ENCODE results near the gene FRRS1L.

Gene FRRS1L

GRCh38 chr9:109101810-109102209 is 65.2 kb downstream of the FRRS1L start:
- in situ Hi-C loops (cut with HindIII; ENCODE audit: low sequenced_read_pairs): no loop called here
- no peak overlapping the region for H3K4me3 ChIP-seq (ENCODE audit: low read depth, low read length)
- TF ChIP-seq, protein P1, sequence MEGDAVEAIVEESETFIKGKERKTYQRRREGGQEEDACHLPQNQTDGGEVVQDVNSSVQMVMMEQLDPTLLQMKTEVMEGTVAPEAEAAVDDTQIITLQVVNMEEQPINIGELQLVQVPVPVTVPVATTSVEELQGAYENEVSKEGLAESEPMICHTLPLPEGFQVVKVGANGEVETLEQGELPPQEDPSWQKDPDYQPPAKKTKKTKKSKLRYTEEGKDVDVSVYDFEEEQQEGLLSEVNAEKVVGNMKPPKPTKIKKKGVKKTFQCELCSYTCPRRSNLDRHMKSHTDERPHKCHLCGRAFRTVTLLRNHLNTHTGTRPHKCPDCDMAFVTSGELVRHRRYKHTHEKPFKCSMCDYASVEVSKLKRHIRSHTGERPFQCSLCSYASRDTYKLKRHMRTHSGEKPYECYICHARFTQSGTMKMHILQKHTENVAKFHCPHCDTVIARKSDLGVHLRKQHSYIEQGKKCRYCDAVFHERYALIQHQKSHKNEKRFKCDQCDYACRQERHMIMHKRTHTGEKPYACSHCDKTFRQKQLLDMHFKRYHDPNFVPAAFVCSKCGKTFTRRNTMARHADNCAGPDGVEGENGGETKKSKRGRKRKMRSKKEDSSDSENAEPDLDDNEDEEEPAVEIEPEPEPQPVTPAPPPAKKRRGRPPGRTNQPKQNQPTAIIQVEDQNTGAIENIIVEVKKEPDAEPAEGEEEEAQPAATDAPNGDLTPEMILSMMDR (IDR thresholded peaks at IDR 0.05; ENCODE audit: low read depth, low read length): no peak
- DNase-seq (ENCODE audit: low read depth, low spot score): peak; percentile 91

- no peak for DNase-seq (ENCODE audit: low read depth, low spot score)
- in situ Hi-C loops (cut with HindIII; ENCODE audit: low sequenced_read_pairs): no loop called here
- H3K4me3 ChIP-seq (ENCODE audit: low read depth, low read length): no peak overlapping the region
- TF ChIP-seq, protein P1 (IDR thresholded peaks at IDR 0.05; ENCODE audit: low read depth, low read length): no peak
These were observed 65.8 kb downstream of the FRRS1L start for GRCh38 chr9:109101202-109101595.

DNA sequence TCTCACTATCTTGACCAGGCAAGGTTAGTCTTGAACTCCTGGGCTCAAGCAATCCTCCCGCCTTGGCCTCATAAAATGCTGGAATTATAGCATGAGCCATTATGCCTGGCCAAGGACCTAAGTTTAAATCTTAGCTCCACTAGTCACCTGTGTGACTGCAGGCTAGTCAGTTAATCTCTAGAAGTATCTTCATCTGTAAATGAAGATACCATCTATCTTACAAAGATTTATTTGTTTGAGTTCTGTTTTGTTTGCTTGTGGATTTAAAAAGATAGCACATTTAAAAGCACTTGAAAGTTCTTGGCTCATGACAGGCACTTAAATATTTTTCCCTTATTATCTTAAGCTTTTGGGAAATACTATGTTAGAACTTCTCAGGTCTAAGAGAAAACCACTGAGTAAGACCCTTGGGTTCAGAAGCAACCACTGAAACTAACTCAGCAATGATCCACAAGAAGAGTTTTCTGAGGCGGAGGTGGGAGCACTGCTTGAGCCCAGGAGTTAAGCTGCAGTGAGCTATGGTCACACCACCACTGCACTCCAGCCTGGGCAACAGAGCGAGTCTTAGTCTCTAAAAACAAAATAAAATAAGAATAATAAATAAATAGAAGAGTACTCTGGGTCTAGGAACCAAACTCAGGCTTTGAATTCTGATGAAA is 66.4 kb downstream of the FRRS1L start:
- TF ChIP-seq, protein P1 (IDR thresholded peaks at IDR 0.05; ENCODE audit: low read depth, low read length): no peak
- in situ Hi-C loops (cut with HindIII; ENCODE audit: low sequenced_read_pairs): no loop called here
- no peak overlapping the region for H3K4me3 ChIP-seq (ENCODE audit: low read depth, low read length)
- DNase-seq (ENCODE audit: low read depth, low spot score): no peak

- DNase-seq (ENCODE audit: low read depth, low spot score): no peak
- no peak overlapping the region for H3K4me3 ChIP-seq (ENCODE audit: low read depth, low read length)
- in situ Hi-C loops (cut with HindIII; ENCODE audit: low sequenced_read_pairs): no loop called here
- TF ChIP-seq, protein P1 (IDR thresholded peaks at IDR 0.05; ENCODE audit: low read depth, low read length): no peak
These were observed 68.1 kb downstream of the FRRS1L start for GRCh38 chr9:109098960-109099308.

- in situ Hi-C loops (cut with HindIII; ENCODE audit: low sequenced_read_pairs): no loop called here
- TF ChIP-seq, protein P1 (IDR thresholded peaks at IDR 0.05; ENCODE audit: low read depth, low read length): peak; percentile 49
- peak; percentile 89 for DNase-seq (ENCODE audit: low read depth, low spot score)
- H3K4me3 ChIP-seq (ENCODE audit: low read depth, low read length): no peak overlapping the region
These were observed 68.7 kb downstream of the FRRS1L start for GRCh38 chr9:109098171-109098959.

GRCh38 chr9:109097146-109097545 is 69.9 kb downstream of the FRRS1L start:
- TF ChIP-seq, protein P1 (IDR thresholded peaks at IDR 0.05; ENCODE audit: low read depth, low read length): no peak
- no peak for DNase-seq (ENCODE audit: low read depth, low spot score)
- H3K4me3 ChIP-seq (ENCODE audit: low read depth, low read length): no peak overlapping the region
- in situ Hi-C loops (cut with HindIII; ENCODE audit: low sequenced_read_pairs): no loop called here
